ENCODE results near the gene AIP.
A peak's percentile ranks its signal among the peaks of the same experiment; 100 is the strongest.

The AIP gene

GRCh38 chr11:67448220-67448609 is 34.6 kb upstream of the AIP start:
- no peak overlapping the region for H3K4me3 ChIP-seq (ENCODE audit: low read depth, low read length)

GRCh38 chr11:67449116-67449844 is 33.5 kb upstream of the AIP start:
- H3K4me3 ChIP-seq (ENCODE audit: low read depth, low read length): no peak overlapping the region

- no peak overlapping the region for H3K4me3 ChIP-seq (ENCODE audit: low read depth, low read length)
Observed at GRCh38 chr11:67450796-67451657, 31.8 kb upstream of the AIP start.

DNA sequence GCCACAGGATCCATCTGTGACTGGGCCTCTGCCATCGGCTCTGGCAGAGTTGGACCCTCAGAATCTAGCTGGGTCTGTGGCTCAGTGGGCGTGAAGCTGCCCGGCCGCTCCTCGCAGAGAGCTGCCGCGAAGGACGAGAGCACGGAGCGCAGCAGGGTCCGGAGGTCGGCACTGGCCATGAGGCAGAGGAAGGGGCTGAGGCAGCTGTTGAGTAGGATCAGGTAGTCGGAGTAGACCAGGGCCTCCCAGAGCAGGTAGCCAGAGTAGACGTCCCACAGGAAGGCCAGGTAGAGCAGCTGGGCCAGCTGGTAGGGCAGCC is 31.2 kb upstream of the AIP start:
- H3K4me3 ChIP-seq (ENCODE audit: low read depth, low read length): no peak overlapping the region

GRCh38 chr11:67452141-67452952 is 30.5 kb upstream of the AIP start, which contains the start of gene GPR152:
Gene GPR152, minus strand, starts transcription at chr11:67452729. Its CDS starts 5 bp downstream, at chr11:67452724.
- no peak within 1 kb of the TSS for H3K4me3 ChIP-seq (ENCODE audit: low read depth, low read length)

DNA sequence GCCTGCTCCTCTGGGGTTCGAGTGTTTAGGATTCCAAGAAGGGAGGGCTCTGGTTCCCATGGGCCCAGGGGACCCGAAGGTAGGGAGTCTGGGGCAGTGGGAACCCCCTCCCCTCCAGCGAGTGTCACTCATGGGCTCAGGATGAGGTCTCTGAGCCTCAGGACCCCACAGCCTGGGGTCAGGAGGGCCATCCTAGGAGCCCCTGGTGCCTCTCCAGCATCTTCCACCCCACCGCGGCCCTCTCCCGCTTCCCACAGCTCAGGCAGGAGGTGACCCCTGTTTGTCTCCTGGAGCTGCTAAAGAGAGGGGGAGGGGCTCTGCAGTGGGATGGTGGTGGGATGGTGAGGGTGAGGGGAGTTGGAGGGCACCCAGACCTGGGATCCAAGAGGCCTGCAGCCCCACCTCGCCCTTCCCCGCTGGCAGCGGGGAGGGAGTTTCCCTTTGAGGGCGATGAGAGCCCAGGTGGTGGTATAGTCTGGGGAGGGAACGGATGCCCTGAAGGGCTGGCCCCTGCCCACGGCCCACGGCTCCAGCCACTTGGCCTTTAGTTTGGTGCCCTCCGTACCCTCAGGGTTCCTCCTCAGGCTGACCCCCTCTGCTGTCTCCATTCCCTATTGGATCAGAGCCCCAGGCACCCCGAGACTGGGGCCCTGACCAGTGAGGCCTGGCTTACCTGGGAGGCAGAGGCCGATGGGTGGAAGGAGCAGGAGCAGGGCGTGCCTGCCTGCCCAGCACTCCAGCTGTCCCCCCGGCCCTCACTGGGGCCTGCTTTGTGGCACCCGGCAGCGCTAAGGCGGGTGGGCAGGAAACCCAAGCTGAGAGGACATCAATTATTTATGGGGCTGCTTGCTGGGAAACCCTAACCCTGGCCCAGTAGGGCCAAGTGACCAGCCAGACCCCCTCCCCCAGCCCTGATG is 28.8 kb upstream of the AIP start:
- no peak overlapping the region for H3K4me3 ChIP-seq (ENCODE audit: low read depth, low read length)

DNA sequence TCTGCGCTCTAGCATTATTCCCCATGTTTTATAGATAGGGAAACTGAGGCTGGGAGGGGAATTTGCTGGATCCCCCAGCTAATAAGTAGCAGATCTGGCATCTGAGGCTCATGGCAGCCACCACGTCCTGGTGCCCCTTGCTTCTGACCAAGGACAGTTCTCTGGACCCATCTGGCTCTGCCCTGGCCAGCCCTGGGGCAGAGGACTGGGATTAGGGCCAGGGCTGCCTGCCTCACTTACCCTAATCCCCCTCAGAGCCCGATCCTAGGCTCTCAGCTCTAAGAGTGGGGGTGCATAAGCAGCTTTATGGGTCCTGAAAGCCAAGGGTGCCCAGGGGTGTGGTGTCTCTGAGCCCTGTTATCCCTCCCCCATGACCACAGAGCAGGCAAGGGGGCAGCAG is 27.8 kb upstream of the AIP start, which contains the start of gene CABP4:
Gene CABP4, plus strand, starts transcription at position 301 of the 400 bp plus-strand sequence. Its CDS starts 70 bp downstream, at position 371.
- H3K4me3 ChIP-seq (ENCODE audit: low read depth, low read length): no peak within 1 kb of the TSS

GRCh38 chr11:67456068-67456705 is 26.6 kb upstream of the AIP start:
- no peak overlapping the region for H3K4me3 ChIP-seq (ENCODE audit: low read depth, low read length)

DNA sequence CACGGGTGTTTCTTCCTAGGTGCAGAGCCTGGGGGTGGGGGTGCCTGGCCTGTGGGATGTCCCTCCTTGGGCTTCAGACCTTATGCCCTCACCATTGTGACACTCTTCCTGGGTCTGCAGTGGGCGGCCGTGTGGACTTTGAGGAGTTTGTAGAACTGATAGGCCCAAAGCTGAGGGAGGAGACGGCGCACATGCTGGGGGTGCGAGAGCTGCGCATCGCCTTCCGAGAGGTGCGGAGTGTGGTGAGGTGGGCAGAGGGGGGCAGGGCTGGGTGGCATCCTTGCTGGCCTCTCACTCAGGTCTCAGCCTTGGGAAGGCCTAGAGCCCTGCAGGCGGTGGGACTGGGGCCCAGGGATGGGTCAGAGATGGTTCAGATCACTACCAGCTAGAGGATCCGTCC is 25.4 kb upstream of the AIP start:
- no peak overlapping the region for H3K4me3 ChIP-seq (ENCODE audit: low read depth, low read length)

DNA sequence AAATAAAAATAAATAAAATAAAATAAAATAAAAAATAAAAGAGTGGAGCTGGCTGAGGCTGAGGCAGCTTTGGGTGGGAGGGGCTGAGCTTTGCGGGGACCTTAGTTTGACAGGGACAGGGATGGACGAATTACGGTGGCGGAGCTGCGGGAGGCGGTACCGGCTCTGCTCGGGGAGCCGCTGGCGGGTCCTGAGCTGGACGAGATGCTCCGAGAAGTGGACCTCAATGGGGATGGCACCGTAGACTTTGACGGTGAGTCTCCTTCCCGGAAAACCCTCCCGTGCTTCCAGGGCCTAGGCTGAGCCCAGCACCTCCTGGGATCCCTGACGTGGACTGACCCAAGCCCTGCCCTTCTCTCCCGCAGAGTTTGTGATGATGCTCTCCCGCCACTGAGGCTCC is 24.6 kb upstream of the AIP start:
- H3K4me3 ChIP-seq (ENCODE audit: low read depth, low read length): no peak overlapping the region

DNA sequence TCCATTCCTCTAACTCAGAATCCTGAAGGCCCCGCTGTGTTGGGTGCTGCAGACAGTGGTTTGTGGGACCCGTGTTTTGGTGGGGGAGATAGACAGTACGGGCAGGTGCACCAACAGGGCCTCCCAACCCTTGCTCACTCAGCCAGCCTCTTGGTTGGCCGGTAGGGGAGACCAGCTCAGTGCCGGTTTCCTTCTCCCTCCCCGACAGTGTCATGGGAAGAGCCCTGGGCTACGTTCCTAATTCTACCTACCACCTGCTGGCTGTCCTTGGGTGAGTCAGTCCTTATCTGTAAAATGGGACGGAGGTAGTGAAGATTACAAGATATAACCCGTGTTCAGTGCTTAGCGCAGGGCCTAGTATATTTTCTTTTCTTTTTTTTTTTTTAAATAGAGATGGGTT is 19.6 kb upstream of the AIP start:
- H3K4me3 ChIP-seq (ENCODE audit: low read depth, low read length): no peak overlapping the region

DNA sequence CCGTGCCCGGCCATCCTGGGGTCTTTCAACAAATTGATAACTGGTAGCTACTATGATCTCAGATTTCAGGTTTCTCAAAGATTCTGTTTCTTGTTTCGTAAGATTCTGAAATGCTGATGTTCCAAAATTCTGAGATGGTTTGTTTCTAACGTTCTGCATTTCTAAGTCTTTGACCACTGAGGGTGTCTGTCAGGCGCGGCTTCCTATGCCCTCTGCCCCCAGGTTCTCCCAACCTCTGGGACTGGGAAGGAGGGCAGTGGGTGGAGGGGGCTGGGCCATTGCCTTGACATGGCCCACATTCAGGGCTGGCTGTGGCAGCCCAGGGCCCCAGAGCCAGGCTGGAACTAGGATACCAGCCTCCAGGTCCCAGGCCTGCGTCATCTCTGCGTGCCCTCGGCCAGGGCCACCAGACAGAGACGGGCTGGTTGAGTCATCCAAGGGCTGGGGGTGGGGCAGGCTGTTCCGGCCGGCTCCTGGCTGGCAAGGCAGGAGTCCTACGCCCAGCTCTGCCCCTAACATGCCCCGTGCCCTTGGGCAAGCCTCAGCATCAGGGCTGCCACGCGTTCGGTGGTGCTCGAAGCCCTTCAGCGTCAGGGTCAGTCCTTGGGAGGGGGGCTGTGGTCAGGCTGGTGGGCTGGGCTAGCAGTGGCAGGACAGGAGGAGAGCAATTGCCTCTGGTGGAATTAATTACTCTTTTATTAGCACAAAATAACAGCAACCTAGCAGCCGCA is 19.0 kb upstream of the AIP start:
- no peak overlapping the region for H3K4me3 ChIP-seq (ENCODE audit: low read depth, low read length)

- H3K4me3 ChIP-seq (ENCODE audit: low read depth, low read length): peak overlapping the region; percentile 77
Observed at GRCh38 chr11:67464411-67465188, 18.2 kb upstream of the AIP start.

- H3K4me3 ChIP-seq (ENCODE audit: low read depth, low read length): peak overlapping the region; percentile 77
Observed at GRCh38 chr11:67465189-67465510, 17.7 kb upstream of the AIP start.

GRCh38 chr11:67465530-67465929 is 17.3 kb upstream of the AIP start:
- H3K4me3 ChIP-seq (ENCODE audit: low read depth, low read length): peak overlapping the region; percentile 77

DNA sequence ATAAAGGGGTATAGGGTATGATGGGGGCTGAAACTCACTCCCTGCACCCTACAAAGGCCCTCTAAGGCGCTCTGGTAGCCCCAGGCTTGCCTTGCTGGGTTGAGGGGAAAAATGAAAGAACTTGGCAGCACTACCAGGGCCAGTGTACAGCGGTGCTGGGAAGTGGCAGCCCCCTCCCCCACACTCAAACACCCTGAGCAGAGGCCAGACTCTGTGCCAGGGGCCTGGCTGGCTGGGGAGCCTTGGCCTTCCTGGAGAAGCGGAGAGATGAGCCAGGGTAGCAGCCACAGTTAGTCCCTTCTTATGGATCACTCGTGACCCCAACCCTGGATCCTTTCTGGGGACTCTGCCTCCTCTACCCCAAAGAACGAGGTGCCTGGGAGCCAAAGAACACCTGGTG is 16.5 kb upstream of the AIP start:
- H3K4me3 ChIP-seq (ENCODE audit: low read depth, low read length): no peak overlapping the region

DNA sequence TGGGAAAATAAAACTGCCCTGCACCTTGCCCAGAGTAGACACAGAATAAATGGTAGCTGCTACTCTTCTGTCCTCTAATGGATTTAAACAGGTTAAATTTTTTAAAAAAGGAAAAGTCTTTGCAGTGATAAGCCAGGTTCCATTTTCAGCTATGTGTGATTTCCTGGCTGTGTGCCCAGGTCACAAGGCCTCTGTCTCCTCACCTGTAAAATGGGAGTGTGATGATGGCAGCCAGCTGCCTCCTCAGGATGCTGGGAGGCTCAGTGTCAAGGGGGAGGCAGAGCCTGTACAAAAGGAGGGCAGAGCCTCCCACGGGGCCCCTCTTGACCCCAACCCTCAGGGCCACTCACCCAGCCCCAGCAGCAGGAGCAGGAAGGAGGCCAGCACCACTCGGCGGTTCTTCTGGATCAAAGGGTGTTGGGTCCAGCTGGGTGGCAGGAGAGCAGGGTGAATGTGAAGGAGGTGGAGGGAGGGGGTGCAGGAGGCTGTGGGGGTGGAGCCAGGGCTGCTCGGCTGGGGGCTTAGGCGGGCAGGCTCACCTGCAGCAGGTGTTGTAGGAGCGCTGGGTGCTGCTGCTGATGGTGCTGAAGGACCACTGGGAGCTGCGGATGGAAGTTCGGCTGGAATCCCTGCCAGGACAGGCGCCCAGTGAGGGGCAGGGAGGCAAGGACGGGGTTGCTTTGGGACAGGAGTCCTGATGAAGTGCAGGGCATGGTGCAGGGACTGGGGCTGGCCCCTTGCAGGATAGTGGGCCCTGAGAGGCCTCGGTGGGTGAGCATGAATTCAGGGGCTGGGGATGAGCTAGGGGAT is 15.7 kb upstream of the AIP start:
- no peak overlapping the region for H3K4me3 ChIP-seq (ENCODE audit: low read depth, low read length)

DNA sequence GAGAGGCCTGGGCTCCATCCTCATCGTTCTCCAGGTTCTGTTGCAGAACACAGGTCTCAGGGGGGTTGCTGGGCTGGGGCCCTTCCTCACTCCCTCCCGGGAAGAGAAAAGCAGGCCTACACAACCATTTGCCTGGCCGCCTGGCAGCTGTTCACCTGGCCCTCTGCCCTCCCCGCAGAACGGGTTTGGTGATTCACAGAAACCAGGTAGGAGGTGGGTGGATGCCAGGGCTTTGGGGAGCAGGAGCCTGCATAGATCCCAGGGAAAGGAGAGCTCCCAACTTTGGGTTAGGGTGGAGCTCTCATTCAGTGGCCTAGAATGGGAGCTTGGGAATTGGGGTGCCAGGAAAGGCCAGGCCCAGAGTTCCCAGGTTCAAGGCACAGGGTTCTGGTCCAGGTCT is 14.8 kb upstream of the AIP start:
- peak overlapping the region; percentile 73 for H3K4me3 ChIP-seq (ENCODE audit: low read depth, low read length)
